Kidney (tissue), 14 donors: Measurements from ENCODE around the gene SEC14L5. TPM values are rescaled to one million over a fixed set of nuclear protein-coding genes. Genes with fewer than 3 reads are reported as not detected.

Experiments
- DNase-seq, 5 donors: peaks; one replicate each; pipeline ENCODE4 v3.0.0-alpha.2; 2013 to 2020
- FAIRE-seq: peaks from 2 replicates; lab custom pipeline; 2012; peaks lifted over from hg19 to GRCh38; lab: Jason Lieb, UNC
- H3K27ac ChIP-seq, 2 donors: one replicate each; pipeline ENCODE4 v1.7.0; 2013; ENCODE audit warnings: low read depth in 2 of 2, low read length in 2 of 2, inconsistent platforms in 1 of 2
- H3K27me3 ChIP-seq: one replicate; pipeline ENCODE4 v1.7.1; 2013; ENCODE audit warnings: low read length, inconsistent platforms; ENCODE audit not compliant: control insufficient read depth, insufficient read depth
- H3K36me3 ChIP-seq, 3 donors: one replicate each; pipeline versions ENCODE4 v1.7.0 to v1.7.1; 2013; ENCODE audit warnings: low read length in 3 of 3, control low read depth in 1 of 3, inconsistent platforms in 1 of 3; ENCODE audit not compliant: insufficient read depth in 3 of 3, control insufficient read depth in 2 of 3
- H3K4me1 ChIP-seq, 3 donors: one replicate each; pipeline versions ENCODE4 v1.7.0 to v1.7.1; 2013; ENCODE audit warnings: low read length in 3 of 3, inconsistent platforms in 1 of 3, low read depth in 1 of 3; ENCODE audit not compliant: control insufficient read depth in 2 of 3, insufficient read depth in 2 of 3
- H3K4me3 ChIP-seq, 3 donors: one replicate each; pipeline versions ENCODE4 v1.7.0 to v1.8.1; 2013; ENCODE audit warnings: low read length in 3 of 3, control low read depth in 1 of 3, inconsistent platforms in 1 of 3
- H3K9ac ChIP-seq, 3 donors: one replicate each; pipeline versions ENCODE4 v1.7.0 to v1.7.1; 2013; ENCODE audit warnings: low read length in 3 of 3, control low read depth in 1 of 3, inconsistent platforms in 1 of 3
- H3K9me3 ChIP-seq, 3 donors: one replicate each; pipeline versions ENCODE4 v1.7.0 to v1.7.1; 2013; ENCODE audit warnings: low read length in 3 of 3, control low read depth in 1 of 3, inconsistent platforms in 1 of 3; ENCODE audit not compliant: control insufficient read depth in 2 of 3, insufficient read depth in 1 of 3
- intact Hi-C: fragments of 100-400 bp; cut with DNase I; formaldehyde crosslinking; loops from one replicate; pipeline ENCODE4 v1.11.1; 2022
- polyA plus RNA-seq: library from polyadenylated mRNA; stranded (reverse); fragments of 350-450 nt; fragmentation: Illumina TruSeq; extraction: RNeasy Lipid Tissue Mini Kit (QIAGEN cat#74804); gene quantifications from one replicate; pipeline ENCODE4 v1.2.3, GENCODE V29; 2014; ENCODE audit warnings: low read depth, low replicate concordance; ENCODE audit not compliant: insufficient read depth
- total RNA-seq: library from RNA; stranded (reverse); fragmentation: NEBNext Ultra II Directional; extraction: Animal tissue kit (Norgen Biotek cat#: 25700); gene quantifications from one replicate; pipeline ENCODE4 v1.2.1, GENCODE V29; 2021
- TF ChIP-seq, protein P1 (sequence below): IDR thresholded peaks from 3 replicates; pipeline ENCODE4 v1.5.1; 2012; ENCODE audit warnings: mild to moderate bottlenecking, moderate library complexity, borderline replicate concordance; ENCODE audit not compliant: insufficient read depth; ENCODE audit errors: extremely low read depth
- donor health status: control.
- donor health status: control.
- donor health status: control.
- donor health status: control.
- donor health status: control.
- donor health status: DM: yes; HTN: yes; CAD: no.
- donor health status: Normal renal cell carcinoma (clear cell type).

The SEC14L5 gene
- total and polyA plus RNA-seq, 2 donors from 2014 or later: 0.13 to 0.16 TPM

DNA sequence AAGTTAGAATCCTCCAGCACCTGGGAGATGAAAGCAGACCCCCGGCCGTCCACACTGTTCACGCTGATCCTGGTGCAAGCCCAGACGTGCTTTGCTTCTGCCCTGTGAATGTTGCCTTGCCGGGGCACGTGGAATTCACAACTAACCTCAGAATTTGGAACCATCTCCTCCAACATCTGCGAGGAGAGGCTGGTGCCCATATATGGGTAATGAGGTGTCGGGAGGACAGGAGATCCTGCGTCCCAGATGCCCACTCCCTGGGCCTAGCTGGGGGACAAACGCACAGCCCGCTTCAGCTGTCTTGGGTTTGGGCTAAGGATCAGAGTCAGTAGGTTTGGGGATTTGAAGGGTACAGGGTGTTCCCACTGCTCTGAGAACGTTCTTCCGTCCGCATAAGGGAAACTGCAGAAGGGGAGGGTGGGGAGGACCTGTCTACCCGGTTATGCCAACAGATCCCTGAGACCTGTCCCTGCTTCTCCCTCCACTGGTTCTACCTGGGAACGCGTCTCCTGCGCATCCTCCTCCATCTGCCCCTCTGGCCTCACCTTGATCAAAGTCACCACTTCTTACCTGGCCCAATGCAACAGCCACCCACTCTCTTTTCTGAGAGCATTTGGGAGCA is 35.3 kb upstream of the SEC14L5 start:
- Histone ChIP-seq H3K27ac (no peak overlapping the region), H3K9me3 (peaks cover 0 to 9% (median 0%) of the 10 kb centered on the region in 3 donors), H3K4me1 (peaks cover 0 to 9% (median 4%) of the 10 kb centered on the region in 3 donors), H3K36me3 (no peaks in the 10 kb centered on the region), H3K4me3 (no peak overlapping the region), H3K9ac (no peak overlapping the region), H3K27me3 (no peaks in the 10 kb centered on the region)
- TF ChIP-seq, protein P1, sequence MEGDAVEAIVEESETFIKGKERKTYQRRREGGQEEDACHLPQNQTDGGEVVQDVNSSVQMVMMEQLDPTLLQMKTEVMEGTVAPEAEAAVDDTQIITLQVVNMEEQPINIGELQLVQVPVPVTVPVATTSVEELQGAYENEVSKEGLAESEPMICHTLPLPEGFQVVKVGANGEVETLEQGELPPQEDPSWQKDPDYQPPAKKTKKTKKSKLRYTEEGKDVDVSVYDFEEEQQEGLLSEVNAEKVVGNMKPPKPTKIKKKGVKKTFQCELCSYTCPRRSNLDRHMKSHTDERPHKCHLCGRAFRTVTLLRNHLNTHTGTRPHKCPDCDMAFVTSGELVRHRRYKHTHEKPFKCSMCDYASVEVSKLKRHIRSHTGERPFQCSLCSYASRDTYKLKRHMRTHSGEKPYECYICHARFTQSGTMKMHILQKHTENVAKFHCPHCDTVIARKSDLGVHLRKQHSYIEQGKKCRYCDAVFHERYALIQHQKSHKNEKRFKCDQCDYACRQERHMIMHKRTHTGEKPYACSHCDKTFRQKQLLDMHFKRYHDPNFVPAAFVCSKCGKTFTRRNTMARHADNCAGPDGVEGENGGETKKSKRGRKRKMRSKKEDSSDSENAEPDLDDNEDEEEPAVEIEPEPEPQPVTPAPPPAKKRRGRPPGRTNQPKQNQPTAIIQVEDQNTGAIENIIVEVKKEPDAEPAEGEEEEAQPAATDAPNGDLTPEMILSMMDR: no peak
- DNase-seq (no peak), FAIRE-seq (no peak)
- intact Hi-C loops: no loop called here

DNA sequence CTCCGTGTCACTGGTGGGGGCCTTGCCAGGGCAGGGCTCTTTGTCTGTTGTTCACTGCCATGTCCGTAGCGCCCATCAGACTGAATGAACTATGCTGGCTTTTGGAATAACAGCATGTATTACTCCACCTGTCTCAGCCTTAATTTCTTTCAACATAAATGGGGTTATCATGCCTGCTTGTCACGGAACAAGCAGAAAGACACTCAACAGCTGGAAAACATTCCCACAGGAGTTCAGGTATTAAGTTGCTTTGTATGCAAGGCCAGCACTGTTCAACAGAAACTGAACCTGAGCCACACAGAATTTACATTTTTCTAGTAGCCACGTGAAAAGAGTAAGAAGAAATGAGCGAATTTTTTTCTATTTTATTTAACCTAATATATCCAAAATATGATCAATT is 34.3 kb upstream of the SEC14L5 start:
- no peak for FAIRE-seq

DNA sequence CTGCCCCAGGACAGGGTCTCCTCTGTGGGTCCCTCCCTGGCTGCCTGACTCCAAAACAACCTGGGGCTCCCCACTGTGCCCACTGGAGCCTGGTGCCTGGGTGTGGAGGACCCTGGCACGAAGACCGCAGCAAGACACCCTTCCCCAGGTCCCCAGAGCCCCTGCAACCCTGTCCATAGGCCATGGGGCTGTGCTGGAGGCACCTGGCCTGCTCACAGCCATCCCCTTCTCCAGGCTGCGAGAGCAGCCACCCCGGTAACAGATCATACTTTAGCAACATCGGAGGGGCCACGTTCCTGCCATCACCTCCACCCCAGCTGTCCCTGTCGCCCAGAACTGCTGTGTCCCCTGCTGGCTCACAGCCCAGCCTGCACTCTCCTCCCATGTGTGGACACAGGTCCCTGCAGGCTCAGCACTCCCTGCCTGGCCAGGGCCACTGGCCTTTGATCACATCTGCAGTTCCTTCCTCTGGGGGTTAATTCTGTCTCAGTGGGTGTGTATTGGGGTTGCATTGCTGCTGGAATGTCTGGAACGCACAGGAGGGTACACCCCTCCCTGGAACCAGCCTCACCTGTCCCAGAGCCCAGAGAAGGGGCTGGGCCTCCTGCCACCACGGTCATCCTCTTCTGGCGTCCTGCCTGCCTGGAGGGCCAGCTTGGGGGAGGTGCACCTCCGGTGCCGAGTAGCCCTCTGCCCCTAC is 33.4 kb upstream of the SEC14L5 start:
- DNase-seq (peak; percentile 48 to 84 (median 54)), FAIRE-seq (no peak)
- H3K4me3 ChIP-seq: no peak overlapping the region

More for the DNA sequence above, 34.3 kb upstream of the SEC14L5 start:
- intact Hi-C loops: no loop called here
- H3K9ac ChIP-seq: no peak overlapping the region
- no peaks in the 10 kb centered on the region for H3K27me3 ChIP-seq
- no peak overlapping the region for H3K27ac ChIP-seq
- H3K9me3 ChIP-seq: peaks cover 0 to 9% (median 0%) of the 10 kb centered on the region in 3 donors
- H3K4me1 ChIP-seq: peaks cover 0 to 9% (median 4%) of the 10 kb centered on the region in 3 donors
- TF ChIP-seq, protein P1: no peak
- no peak overlapping the region for H3K4me3 ChIP-seq
- no peak for DNase-seq
- no peaks in the 10 kb centered on the region for H3K36me3 ChIP-seq

More for the DNA sequence above, 33.4 kb upstream of the SEC14L5 start:
- no peaks in the 10 kb centered on the region for H3K27me3 ChIP-seq
- H3K9ac ChIP-seq: no peak overlapping the region
- peaks cover 0 to 9% (median 4%) of the 10 kb centered on the region in 3 donors for H3K4me1 ChIP-seq
- intact Hi-C loops: no loop called here
- TF ChIP-seq, protein P1: no peak
- no peaks in the 10 kb centered on the region for H3K36me3 ChIP-seq
- peaks cover 0 to 9% (median 0%) of the 10 kb centered on the region in 3 donors for H3K9me3 ChIP-seq
- H3K27ac ChIP-seq: peak overlapping the region in 1 of 2 donors; percentile 10
